ENCODE results near the gene ANKS1B.

ANKS1B gene

DNA sequence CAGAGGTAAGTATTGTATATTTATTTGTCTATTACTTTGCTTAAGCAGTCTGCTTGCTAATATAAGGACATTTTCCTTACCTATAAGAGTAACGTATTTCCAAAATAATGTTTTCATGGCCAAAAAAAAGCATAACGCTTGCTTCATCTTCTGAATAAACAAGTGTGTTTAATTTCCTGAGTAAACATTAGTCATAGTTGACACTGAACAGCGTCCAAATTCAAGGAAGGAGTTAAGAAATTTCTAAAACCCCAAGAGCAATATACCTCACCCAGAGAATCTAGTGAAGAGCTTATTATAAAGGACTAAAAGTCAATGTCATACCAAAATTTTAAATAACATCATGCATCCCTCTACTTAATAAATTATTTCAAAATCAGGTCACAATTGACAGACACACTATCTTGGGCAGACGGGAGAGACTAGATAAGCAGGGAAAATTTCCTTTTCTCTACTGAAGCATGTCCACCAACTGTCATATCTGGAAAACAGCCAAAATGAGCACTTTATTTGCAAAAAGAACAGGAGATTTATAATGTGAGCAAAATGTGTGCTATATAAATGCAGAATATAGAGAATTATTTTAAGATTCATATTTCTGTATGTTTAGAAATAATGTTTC is 25.1 kb downstream of the ANKS1B start:
- no peak for DNase-seq

DNA sequence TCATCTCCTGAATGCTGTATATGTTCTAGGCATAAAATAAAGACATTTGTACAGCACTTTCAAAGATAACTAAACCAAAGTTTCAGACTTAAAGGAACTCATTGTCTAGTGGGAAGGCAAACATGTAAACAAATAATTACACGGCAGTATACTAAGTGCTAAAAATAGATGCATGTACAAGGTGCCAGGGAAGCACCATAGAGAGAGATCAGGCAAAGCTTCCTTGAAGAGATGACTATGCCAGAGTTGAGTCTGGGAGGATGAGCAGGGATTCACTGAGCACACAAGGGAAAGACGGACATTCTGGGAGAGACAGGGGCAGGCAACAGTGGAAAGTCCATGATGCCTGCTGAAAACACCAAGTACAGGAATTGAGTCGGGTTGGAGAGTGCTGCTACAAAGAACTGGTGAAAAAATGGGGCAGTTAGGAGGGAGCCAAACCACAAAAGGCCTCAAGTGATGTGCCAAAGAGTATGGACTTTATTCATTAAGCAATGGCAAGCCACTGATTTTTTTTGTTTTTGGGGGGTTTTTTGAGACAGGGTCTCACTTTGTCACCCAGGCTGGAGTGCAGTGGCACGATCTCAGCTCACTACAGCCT is 26.8 kb downstream of the ANKS1B start:
- no peak for DNase-seq

DNA sequence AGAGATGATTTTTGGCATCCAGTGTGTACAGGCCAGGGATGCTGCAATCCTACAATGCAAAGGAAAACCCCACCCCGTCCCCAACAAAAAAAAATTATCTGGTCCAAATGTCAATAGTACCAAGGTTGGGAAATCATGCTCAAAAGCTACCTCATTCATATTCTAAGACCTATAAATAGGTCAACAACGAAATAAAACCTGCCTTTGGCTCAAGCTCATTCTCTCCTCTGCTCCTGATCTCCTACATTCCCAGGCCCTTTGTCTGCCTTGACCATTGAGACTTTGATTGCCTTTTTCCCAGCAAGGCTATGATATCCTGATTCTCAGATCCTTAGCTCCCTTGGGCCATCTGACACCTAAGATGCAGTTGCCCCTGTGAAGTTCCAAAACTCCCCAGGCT is 30.0 kb downstream of the ANKS1B start:
- no peak for DNase-seq

DNA sequence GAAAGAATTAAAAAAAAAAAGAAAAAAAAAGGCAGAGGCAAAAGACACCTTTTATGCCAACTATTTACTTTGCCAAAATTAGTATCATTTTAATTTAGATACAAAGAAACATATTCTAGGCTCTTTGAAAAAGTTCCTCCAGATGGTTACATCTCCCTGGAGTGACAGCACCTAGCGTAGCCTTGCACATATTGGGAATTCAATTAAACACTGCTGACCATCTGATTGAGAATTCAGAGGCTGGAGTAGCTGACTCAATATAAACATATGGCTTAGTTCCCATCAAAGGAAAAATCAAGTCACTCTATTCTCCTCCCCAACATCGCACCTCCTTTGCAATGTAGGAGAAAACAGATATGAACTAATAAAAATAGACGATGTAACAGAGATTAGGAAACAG is 36.4 kb downstream of the ANKS1B start:
- no peak for DNase-seq

DNA sequence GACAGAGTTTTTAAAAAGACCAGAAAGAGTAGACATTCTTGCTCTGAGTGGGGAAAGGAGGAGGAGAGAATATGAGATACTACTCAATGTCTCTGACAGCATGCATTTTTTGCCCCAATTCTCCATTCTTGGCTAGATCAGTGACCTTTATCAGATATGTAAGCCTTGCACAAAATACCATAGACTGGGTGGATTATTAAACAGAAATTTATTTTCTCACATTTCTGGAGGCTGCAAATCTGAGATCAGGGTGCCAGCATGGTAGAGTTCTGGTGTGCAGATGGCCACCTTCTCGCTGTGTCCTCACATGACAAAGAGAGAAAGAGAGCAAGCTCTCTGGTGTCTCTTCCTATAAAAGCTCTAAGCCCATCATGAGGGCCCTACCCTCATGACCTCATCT is 38.6 kb downstream of the ANKS1B start:
- no peak for DNase-seq

DNA sequence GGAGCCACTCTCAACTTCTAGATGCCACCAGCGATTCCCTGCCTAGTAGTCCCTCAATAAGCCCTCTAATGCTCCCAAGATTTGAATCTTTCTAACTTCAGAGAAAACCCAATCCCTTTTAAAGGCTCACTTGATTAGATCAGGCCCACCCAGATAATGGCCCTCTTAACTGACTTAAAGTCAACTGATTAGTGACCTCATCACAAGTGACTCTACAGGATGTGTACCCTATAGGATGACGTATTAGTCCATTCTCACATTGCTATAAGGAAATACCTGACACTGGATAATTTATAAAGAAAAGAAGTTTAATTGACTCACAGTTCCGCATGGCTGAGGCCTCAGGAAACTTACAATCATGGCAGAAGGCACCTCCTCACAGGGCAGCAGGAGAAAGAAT is 49.1 kb downstream of the ANKS1B start:
- no peak for DNase-seq

DNA sequence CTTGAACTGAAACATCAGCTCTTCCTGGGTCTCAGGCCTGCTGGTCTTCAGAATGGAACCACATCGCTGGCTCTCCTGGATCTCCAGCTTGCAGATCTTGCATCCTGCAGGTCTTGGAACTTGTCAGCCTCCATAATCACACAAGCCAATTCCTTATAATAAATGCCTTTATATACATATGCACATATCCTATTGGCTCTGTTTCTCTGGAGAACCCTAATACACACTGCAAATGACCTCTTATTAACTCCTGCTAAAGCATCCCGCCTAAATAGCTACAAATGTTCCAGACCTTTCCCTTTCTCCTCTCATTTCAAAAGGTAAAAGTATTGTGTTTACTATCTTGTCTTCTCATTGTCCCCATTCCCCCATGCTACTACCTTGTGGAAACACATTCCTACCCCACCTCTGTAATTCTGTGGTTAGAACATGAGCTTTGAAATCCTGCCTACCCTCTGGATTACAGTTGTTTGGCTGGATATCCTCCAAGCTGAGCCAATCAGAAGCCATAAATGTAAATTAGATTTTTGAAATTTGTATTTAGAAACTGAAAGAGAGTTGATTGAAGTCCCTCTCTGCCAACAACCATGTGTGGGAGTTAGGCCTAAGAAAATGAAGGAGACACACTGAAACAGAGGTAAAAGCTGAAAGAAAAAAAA is 58.1 kb downstream of the ANKS1B start:
- DNase-seq, result no peak

DNA sequence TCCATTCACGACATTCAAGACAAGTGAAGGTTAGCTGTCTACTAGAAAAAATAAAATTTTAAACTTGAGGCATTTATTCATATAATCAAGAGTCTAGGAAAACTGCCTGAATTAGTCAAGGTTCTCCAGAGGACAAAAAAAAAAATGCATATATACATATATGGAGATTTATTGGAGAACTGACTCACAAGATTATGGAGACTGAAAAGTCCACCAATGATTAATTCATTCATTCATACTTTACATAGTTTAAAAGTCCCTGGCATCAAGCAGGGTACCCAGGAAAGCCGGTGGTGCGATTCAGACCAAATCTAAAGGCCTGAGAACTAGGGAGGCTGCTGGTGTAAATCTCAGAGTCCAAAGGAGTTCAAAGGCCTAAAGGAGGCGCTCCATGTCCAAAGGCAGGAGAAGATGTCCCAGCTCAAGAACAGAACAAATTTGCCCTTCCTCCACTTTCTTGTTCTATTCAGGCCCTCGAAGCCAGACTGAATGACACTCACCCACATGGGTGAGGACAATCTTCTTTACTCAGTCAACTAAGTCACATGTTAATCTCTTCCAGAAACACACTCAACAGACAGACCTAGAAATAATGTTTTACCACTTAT is 64.3 kb downstream of the ANKS1B start:
- DNase-seq, result no peak

DNA sequence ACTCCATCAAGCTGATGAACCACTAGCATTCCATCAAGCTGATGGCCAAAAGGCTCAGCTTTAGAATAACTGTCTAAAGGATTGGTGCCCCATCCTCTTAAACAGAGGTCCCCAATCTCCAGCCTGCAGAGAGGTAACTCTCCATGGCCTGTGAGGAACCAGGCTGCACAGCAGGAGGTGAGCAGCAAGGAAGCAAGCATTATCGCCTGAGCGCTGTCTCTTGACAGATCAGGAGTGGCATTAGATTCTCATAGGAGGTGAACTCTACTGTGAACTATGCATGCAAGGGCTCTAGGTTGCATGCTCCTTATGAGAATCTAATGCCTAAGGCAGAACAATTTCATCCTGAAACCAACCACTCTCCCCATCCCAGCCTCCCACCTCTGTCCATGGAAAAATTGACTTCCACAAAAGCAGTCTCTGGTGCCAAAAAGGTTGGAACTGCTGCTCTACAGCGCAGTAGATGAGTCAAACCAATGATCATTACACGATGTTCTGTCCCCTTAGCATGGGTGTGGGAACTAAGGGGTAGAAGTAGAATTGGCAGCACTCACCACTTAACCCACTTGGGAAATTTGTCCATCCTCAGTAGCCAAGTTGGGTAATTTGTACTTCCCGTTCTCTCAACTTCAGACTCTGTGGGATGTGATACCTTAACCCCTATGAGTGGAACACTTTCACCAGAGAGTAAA is 66.9 kb downstream of the ANKS1B start:
- DNase-seq, result no peak

DNA sequence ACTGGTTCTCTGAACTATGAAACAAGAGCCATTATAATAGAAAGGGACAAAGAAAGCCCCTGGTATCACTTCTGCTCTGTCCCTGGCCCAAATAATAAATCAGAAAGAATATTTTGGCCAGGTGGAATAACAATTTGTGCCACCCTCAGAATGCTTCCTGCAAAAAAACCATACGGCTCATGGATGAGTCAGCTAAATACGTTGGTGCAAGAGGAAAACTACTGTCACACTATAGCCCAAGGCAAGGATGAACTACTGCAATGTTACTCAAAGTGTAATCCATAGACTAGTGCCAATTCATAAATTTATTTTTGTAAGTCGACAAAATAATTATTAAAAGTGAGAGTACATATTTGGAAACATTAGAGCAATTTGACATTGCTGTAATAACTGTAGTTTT is 68.2 kb downstream of the ANKS1B start:
- no peak for DNase-seq

DNA sequence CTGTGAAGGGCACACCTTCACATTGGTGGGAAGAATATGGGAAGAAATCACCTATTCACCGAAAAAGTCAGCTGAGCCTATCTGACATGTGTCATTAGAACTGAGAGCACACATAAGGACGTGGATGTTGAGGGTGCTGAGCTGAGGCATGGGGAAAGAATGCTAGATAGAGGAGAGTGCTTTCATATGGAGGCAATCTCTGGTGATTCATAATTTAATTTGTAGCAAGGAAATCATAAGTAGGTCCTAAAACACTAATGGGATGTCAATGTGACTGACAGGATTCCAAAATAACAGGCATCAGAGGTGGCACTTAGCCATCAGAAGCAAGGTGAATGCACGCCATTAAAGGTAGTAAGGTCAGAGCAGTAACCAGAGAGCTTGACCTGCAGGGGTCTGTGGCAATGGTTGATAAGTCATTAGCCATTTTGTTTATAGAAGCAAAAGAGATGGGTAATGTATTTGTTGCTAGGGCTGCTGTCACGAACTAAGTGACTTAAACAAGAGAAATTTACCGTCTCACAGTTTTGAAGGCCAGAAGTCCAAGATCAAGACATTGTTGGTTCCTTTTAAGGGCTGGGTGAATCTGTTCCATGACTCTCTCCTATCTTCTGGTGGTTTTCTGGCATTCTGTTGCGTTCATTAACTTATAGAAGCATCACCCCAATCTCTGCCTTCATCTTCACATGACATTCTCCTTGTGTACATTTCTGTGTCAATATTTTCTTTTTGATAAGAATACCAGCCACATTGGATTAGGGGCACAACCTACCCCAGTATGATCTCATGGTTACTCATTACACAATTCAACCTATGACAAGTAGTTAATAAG is 69.3 kb downstream of the ANKS1B start:
- DNase-seq, result no peak

DNA sequence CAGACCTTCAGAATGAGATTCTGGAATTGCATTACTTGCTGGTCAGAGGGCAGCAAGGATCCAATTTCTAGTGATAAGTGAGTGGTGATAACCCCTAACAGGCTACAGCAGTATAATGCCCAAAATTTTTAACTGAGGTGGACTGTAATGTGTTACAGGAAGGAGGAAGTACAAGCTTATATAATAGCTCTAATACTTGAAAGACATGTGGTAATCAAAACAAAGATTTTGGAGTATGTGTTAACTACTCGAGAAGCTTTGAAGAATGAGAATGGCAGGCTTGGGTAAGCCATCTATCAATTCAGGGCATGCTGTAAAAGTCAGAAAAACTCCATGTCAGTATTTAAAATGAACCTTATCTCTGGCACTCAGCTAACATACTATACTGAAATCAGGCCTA is 70.5 kb downstream of the ANKS1B start:
- DNase-seq, result no peak

DNA sequence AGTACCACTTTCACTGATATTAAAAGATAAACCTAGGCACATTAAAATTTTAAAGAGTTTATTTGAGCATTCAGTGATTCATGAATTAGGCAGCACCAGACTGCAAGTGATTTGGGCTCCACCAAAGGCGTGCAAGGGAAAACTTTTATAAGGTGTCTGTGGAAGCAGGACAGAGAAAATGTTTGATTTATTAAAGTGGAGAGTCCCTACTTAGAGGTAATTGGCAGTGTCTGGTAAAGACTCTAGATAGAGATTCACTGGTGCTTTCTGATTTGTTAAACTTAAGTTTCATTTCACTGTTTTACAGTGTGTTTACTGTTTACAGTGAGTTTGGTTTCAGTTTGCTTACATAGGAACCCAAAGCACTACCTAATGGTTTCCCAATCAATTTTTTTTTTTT is 72.8 kb downstream of the ANKS1B start:
- no peak for DNase-seq

DNA sequence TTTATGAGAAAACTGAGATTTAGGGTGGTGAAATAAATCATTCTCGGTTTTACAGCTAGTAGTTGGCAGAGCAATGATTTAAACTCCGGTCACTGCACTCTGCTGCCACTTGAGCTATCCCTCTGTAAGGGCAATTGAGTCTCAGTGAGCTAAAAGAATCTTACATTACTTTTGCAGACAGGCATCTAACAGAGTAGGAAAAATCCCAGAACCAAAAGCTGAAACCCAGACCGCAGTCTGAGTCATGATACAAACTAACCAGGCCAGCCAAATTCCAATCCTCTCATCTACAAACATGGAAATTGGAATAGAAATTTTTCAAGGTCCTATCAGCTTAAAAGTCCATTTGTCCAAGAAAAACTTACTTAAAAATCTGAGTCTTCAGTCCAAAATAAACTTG is 73.7 kb downstream of the ANKS1B start:
- no peak for DNase-seq

DNA sequence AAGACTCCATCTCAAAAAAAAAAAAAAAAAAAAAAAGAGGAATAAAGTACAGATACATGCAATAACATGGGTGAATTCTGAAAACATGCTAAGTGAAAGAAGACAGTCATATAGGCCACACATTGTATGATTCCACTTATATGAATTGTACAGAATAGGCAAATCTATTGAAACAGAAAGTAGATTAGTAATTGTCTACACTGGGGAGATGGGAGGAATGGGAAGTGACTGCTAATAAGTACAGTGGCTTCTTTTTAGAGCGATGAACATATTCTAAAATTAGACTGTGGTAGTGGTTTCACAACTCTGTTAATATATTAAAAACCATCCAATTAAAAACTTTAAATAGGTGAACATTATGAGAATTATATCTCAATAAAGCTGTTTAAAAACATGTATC is 74.4 kb downstream of the ANKS1B start:
- no peak for DNase-seq

DNA sequence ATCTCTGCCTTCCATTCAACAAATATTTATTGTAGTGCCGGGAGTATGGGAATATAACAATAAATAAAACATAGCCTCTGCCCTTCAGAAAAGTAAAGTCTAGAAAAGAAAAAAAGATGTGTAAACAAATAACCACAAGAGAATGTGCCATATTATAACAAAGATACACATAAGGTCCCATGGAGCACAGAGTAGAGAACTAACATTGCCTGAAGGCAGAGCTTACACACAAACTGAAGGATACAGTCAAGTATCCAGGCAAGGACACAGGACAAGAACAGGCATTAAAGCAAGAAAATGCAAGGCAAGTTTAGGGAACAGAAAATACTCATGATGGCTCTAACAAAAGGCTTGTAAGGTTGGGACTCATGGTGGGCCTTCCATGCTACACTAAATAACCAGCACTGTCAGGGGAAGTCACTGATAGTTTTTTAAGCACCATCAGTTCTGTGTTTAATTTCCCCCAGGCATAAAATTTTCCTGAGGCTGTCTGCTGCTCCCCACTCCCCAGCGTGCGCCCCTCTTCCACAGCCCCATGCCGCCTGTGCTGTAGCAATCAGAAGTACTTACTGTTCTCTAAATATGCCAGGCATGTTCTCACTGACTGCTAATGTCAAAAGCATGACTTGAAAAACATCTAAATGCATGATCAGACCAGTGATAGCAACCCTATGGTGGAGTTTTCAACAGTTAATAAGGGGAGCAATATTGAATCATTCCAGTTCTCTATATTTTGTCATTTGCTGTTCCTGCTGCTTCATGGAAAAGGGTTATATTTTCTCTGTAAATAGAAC is 77.8 kb downstream of the ANKS1B start:
- DNase-seq, result no peak

DNA sequence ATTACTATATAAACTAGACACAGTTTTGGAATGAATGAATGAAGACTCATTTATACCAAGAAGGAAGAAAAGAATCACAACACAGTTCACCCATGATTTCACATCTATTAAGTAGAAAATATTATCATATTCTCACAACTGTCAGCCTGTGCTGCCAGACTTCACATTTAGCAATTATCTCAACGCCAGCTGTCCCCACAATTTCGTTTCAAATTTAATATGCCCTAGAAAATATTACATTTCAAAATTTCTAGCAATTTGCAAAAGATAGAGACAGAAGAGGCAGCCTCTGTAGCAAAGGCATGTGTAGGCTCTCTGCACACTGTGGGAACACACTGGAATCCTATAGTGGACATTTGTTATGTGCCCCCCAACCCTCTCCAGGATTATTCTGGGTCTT is 83.6 kb downstream of the ANKS1B start:
- DNase-seq, result no peak

DNA sequence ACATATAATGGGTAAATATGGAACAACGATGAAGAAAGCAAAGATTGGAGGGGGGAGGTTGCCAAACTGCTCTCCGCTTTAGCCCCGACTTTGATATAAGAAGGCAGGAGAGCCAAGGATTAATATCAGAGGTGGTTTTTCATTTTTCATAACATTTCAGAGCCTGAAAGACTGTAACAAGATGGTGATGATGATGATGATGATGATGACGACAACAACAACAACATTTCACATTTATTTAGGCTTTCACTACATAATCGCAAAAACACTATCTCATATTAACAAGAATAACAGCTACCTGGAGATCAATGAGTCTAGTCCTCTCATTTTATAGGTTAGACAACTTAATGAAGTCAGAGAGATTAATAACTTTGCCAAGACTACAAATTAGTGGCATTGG is 86.1 kb downstream of the ANKS1B start:
- no peak for DNase-seq

DNA sequence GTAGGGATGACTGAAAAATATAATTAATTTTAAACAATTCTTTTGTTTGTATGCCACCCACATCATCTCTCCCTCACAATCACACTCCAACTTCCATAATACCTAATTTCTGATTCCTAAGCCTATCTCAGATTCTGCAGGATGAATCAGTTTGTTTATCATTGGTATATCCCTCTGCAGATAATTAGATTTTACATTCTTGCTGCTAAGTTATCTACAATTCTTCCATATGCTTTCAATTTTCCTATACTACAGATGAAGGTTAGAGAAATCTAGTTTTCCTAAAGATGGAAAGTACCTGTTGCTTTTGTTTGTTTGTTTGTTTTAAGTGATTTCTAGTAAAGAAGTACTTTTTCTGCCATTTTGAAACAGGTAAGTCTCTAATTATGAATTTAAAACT is 105.3 kb downstream of the ANKS1B start:
- DNase-seq, result no peak

DNA sequence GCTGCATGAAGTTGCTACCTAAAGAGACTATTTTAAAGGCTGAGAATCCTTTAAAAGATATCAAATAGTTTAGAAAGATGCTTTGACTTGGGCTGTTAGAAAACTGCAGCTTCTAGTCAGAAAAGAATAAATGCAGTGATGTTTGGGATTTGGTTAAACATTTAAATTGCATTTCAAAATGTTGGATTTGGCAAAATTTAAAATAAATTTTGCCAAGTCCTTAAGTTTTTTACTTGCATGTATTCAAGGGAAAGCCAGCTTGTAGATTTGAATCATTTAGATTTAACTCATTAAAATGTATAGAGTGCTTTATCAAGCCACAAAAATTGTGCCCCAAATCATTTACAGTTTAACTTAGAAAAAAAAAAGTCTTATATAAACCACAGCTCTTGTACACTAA is 109.7 kb downstream of the ANKS1B start:
- no peak for DNase-seq

DNA sequence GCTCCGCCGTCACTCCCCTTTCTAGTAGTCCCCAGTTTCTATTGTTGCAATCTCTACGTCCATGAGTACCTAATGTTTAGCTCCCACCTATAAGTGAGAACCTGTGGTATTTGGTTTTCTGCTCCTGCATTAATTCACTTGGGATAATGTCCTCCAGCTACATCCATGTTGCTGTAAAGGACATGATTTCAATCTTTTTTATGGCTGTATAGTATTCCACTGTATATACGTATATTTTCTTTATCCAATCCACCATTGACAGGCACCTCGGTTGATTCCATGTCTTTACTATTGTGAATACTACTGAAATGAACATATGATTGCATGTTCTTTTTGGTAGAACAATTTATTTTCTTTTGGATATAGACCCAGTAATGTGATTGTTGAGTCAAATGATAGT is 114.7 kb downstream of the ANKS1B start:
- DNase-seq, result no peak

DNA sequence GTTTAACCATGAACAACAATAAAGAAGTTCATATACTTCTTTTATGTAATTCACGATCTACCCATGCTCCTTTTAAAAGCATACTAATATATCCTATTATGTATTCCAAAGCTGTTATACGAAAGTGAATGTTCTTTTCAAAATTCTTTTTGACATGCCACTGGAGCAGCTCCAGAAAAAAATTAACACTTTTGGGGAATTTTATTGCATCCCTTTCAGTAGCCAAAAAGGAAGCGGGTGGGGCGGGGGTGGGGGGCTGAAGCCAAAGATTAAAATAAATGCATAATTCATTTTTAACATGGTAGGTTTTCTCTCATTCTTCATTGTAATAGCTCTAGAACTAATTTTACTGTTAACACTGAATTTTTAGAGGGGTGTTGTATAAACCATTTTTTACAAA is 123.0 kb downstream of the ANKS1B start:
- no peak for DNase-seq

Data from SIG-M5 (cell line).